ENCODE measurements around the gene MAT2A. TPM values are rescaled to one million over a fixed set of nuclear protein-coding genes. Genes with fewer than 3 reads are reported as not detected.

Gene MAT2A
- total RNA-seq, 1 donor from 2014 or later: 281 TPM

DNA sequence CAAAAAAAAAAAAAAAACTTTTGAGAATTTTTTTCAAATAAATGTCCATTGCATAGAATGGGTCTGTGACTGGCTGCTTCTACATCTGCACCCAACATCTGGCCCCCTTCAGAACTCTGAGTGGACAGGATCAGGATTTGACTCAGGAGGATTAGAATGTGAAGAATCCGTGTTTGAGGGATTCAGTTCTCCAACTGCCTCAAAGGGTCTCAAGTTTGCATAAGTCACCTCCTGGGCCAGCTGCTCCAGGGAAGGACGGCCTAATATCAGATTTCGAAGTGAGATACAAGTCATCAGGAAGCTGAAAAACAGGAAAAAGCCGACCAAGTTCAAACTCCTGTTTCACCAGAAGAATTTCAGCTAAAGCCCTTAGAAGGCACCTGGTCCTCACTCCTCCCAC lies 10.9 kb downstream of the MAT2A start:
- Mint-ChIP-seq H3K27me3 (no peaks in the 10 kb centered on the region), H3K36me3 (ENCODE audit: insufficient read depth) (peaks cover 18% of the 10 kb centered on the region), H3K27ac (no peak overlapping the region), H3K4me3 (ENCODE audit: low read depth) (no peak overlapping the region), H3K4me1 (ENCODE audit: low read depth) (peaks cover 2% of the 10 kb centered on the region), H3K9me3 (ENCODE audit: low read depth) (no peaks in the 10 kb centered on the region)
- DNase-seq (ENCODE audit: low spot score, unreplicated experiment): no peak
- TF ChIP-seq, protein P1, sequence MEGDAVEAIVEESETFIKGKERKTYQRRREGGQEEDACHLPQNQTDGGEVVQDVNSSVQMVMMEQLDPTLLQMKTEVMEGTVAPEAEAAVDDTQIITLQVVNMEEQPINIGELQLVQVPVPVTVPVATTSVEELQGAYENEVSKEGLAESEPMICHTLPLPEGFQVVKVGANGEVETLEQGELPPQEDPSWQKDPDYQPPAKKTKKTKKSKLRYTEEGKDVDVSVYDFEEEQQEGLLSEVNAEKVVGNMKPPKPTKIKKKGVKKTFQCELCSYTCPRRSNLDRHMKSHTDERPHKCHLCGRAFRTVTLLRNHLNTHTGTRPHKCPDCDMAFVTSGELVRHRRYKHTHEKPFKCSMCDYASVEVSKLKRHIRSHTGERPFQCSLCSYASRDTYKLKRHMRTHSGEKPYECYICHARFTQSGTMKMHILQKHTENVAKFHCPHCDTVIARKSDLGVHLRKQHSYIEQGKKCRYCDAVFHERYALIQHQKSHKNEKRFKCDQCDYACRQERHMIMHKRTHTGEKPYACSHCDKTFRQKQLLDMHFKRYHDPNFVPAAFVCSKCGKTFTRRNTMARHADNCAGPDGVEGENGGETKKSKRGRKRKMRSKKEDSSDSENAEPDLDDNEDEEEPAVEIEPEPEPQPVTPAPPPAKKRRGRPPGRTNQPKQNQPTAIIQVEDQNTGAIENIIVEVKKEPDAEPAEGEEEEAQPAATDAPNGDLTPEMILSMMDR (IDR thresholded peaks at IDR 0.05; ENCODE audit: unreplicated experiment): no peak

DNA sequence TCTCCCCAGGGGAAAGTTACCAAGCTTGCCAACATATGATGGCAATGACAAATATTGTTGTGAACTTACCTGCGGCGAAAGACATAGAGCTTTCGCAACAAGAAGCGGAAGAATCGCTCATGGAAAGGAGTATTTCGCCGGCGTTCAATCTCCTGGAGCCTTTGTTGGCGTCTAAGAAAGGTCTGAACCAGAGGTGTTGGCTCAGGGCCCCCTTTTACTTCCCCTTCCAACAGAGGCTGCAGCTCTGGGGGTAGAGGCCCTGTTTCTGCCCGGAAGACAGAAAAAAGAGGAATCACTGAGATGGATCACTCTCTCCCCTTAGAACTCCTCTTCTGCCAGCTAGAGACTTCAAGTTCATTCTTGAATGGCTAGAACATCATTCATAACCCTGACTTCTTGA lies 11.5 kb downstream of the MAT2A start:
- H3K4me1 Mint-ChIP-seq (ENCODE audit: low read depth): peaks cover 2% of the 10 kb centered on the region
- TF ChIP-seq, protein P1 (IDR thresholded peaks at IDR 0.05; ENCODE audit: unreplicated experiment): no peak
- no peak overlapping the region for H3K27ac Mint-ChIP-seq
- no peak overlapping the region for H3K4me3 Mint-ChIP-seq (ENCODE audit: low read depth)
- no peaks in the 10 kb centered on the region for H3K27me3 Mint-ChIP-seq
- no peaks in the 10 kb centered on the region for H3K9me3 Mint-ChIP-seq (ENCODE audit: low read depth)
- DNase-seq (ENCODE audit: low spot score, unreplicated experiment): no peak
- H3K36me3 Mint-ChIP-seq (ENCODE audit: insufficient read depth): peaks cover 18% of the 10 kb centered on the region

DNA sequence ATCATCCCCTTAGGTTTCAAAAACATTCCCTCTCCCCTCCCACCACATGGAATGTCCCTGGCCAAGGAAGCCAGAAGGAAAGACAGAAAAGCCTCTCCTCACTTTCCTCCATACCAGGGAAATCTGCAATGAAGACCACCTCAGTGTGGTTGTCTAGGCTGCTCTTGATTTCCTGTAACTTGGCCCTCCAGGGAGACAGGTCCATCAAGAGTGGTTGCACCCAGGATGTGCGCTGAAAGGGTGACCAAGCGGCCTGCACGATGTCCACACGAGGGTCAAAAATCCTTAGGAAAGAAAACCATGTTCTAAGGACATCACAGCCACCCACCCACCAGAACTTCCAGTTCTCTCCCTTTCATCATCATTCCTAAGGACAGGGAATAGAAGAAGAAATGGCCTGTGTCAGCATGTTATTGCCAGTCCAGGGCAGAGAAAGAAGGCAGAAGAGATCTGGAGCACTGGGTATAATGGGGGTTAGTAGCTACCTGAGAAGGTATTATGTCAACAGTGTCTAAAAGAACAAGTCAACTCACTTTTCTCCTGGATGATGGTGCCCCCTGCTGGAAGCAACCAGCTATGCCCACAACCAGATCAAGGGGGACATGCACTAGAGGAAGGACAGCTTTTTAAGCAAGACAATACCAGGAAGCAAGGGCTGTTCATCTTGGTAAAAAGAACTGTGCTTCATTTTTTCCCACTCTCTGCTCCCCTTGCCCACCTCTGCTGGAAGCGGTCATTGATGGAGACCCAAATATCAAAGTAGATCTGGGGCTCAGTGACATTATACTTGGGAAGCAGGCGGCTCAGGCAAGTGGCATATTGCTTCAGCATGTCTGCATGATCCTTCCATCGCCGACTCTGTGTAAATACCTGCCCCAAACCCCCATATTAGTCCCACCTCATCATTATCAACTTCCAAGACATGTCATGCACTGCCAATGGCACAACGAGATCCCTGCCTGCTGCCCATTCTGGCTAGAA lies 13.0 kb downstream of the MAT2A start:
- no peak overlapping the region for H3K27ac Mint-ChIP-seq
- peaks cover 20% of the 10 kb centered on the region for H3K36me3 Mint-ChIP-seq (ENCODE audit: insufficient read depth)
- TF ChIP-seq, protein P1 (IDR thresholded peaks at IDR 0.05; ENCODE audit: unreplicated experiment): peak; percentile 99
- peaks cover 3% of the 10 kb centered on the region for H3K4me1 Mint-ChIP-seq (ENCODE audit: low read depth)
- no peaks in the 10 kb centered on the region for H3K27me3 Mint-ChIP-seq
- DNase-seq (ENCODE audit: low spot score, unreplicated experiment): peak; percentile 79
- no peak overlapping the region for H3K4me3 Mint-ChIP-seq (ENCODE audit: low read depth)
- H3K9me3 Mint-ChIP-seq (ENCODE audit: low read depth): no peaks in the 10 kb centered on the region

DNA sequence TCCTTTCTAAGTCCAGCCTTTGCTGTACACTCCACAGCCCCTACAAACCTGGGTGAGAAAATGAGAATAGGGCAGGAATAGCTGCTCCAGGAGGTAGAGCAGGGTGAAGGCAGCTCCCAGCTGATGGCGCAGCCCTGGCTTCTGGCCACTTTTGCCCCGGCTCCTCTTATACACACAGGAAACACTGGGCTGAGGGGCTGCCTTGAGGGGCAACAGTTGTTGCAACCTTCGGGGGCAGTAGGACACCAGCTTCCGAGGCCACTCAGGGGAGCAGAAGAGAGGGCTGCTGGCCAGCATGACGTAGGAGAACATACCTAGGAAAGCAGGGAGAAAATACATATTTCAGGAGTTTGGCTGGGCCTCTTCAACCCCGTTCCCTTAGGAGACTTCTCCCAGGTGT lies 14.2 kb downstream of the MAT2A start:
- Mint-ChIP-seq H3K36me3 (ENCODE audit: insufficient read depth) (peaks cover 24% of the 10 kb centered on the region), H3K4me3 (ENCODE audit: low read depth) (no peak overlapping the region), H3K27ac (no peak overlapping the region), H3K27me3 (no peaks in the 10 kb centered on the region), H3K9me3 (ENCODE audit: low read depth) (no peaks in the 10 kb centered on the region), H3K4me1 (ENCODE audit: low read depth) (peaks cover 5% of the 10 kb centered on the region)
- TF ChIP-seq, protein P1 (IDR thresholded peaks at IDR 0.05; ENCODE audit: unreplicated experiment): no peak
- DNase-seq (ENCODE audit: low spot score, unreplicated experiment): no peak

DNA sequence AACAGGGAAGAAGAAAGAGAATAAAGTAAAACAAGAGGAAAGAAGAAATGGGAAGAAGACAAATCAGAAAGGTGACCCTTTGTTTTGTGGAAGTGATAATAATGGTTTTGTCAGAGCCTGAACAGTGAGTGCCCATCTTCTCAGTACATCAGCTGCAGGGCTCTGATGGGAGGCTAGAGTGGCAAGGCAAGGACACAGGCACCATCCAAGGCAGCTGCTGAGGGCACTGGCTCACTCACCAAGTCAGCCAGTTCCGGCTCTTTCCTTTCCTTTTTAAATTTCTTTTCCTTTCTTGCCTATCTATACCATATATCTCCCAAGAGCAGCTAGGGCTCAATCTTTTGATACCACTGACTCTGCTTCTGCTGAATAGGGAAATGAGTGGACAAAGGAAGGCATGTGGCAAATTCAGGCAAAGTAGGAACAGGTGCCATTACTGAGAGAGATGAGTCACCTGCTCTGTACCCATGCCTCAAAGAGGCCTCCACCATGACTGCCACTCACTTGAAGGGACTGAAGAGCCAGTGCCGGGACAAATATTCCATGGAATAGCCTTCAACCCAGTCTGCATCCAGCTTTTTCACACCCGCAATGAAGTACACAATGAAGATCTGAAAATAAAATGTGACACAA lies 16.1 kb downstream of the MAT2A start:
- Mint-ChIP-seq H3K4me3 (ENCODE audit: low read depth) (no peak overlapping the region), H3K27me3 (no peaks in the 10 kb centered on the region), H3K4me1 (ENCODE audit: low read depth) (peaks cover 17% of the 10 kb centered on the region), H3K27ac (no peak overlapping the region), H3K36me3 (ENCODE audit: insufficient read depth) (peaks cover 26% of the 10 kb centered on the region), H3K9me3 (ENCODE audit: low read depth) (no peaks in the 10 kb centered on the region)
- DNase-seq (ENCODE audit: low spot score, unreplicated experiment): no peak
- TF ChIP-seq, protein P1 (IDR thresholded peaks at IDR 0.05; ENCODE audit: unreplicated experiment): no peak
